ENCODE data around the gene LHPP. TPM values are rescaled to one million over a fixed set of nuclear protein-coding genes. Genes with fewer than 3 reads are reported as not detected.

LHPP gene, protein sequence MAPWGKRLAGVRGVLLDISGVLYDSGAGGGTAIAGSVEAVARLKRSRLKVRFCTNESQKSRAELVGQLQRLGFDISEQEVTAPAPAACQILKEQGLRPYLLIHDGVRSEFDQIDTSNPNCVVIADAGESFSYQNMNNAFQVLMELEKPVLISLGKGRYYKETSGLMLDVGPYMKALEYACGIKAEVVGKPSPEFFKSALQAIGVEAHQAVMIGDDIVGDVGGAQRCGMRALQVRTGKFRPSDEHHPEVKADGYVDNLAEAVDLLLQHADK
- 14.5 and 17.5 TPM in 2 replicates for total RNA-seq (2013; cell fraction: nucleolus; rRNA removed)
- 5.9 and 6.9 TPM in 2 replicates for total RNA-seq (2014; rRNA removed)
- total RNA-seq (2014; rRNA removed; fragmentation: Illumina TruSeq; extraction: Trizol), result 5.3 and 5.6 TPM in 2 replicates
- total RNA-seq (2021), result 6.5 and 7.6 TPM in 2 replicates
- polyA plus RNA-seq (2011; ENCODE audit: low read depth), result 6.5 TPM
- polyA plus RNA-seq (2011; rRNA removed), result 8.3 and 9.7 TPM in 2 replicates
- 11.5 and 13.4 TPM in 2 replicates for polyA plus RNA-seq (2011; cell fraction: cytosol; rRNA removed)
- polyA plus RNA-seq (2011; cell fraction: nucleus; rRNA removed), result 6.0 and 8.4 TPM in 2 replicates
- polyA plus RNA-seq (2012), result 8.0 and 8.1 TPM in 2 replicates
- polyA plus RNA-seq (2014; fragmentation: Illumina TruSeq; extraction: Trizol), result 2.7 and 3.6 TPM in 2 replicates
- polyA plus RNA-seq (2014; fragmentation: Nextera tagmentation; extraction: Ambion mirVana), result 1 to 10 TPM in 1 of 2 experiments, under 1 TPM in 1; 0.79 to 2.1 TPM
- 9.8 and 10.7 TPM in 2 replicates for polyA plus RNA-seq (2014; rRNA removed)
- polyA plus RNA-seq (2016; fragmentation: Nextera tagmentation; extraction: Ambion mirVana), result 1 to 10 TPM; 7.7 to 9.3 TPM
- 4.5 and 8.5 TPM in 2 replicates for polyA minus RNA-seq (2011; rRNA and poly(A)+ RNA removed)
- 1.1 and 1.5 TPM in 2 replicates for polyA minus RNA-seq (2011; cell fraction: cytosol; rRNA and poly(A)+ RNA removed)
- 2.4 and 3.1 TPM in 2 replicates for polyA minus RNA-seq (2011; cell fraction: nucleus; rRNA and poly(A)+ RNA removed)
- percentile 44 among the genes with signal in this experiment for Bru-seq, nascent RNA
- BruChase-seq, experiment 1, labeled RNA remaining after a 6-hour chase, result percentile 45 among the genes with signal in this experiment
- percentile 40 among the genes with signal in this experiment for BruChase-seq, experiment 2, labeled RNA remaining after a 2-hour chase
- long read RNA-seq, experiment 1, partial matches to known transcripts, result 0 of 6 reads
- long read RNA-seq, experiment 1, other reads (novel, unspliced or antisense), result 0 of 6 reads
- long read RNA-seq, experiment 2, transcript LHPP-203 (6 exons, 840 nt), result major isoform, 7 of 9 reads
- long read RNA-seq, experiment 2, partial matches to known transcripts, result 1 of 9 reads
- long read RNA-seq, experiment 2, other reads (novel, unspliced or antisense), result 1 of 9 reads

DNA sequence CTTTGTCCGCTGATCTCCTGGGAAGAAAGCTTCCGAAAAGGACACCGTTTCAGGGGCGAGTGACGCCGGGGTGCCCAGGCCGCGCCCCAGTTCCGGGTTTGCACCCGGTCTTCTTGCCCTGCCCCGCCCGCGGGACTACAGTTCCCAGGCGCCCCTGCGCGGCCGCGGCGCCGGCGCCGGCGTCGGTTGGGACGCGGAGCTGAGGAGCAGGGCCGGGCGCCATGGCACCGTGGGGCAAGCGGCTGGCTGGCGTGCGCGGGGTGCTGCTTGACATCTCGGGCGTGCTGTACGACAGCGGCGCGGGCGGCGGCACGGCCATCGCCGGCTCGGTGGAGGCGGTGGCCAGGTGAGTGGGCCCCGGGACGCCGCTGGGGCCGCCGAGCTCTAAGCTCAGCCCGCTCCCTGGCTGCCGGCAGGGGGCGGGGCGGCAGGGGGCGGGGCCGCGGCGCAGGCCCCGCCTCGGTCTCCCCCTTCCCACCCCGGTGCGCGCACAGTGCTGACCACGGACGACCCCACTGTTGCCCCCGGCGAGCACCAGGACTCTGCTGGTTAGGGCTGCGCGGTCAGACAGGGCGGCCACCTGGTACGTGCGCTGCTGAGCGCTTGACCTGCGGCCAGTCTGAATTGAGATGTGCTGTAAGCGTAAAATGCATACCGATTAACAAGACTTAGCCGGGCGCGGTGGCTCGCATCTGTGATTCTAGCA is at the start of gene LHPP:
Gene LHPP (plus strand): TSS at position 182 of the 706 bp plus-strand sequence. CDS start 40 bp downstream, at position 222.
- H2AFZ ChIP-seq (ENCODE audit: control insufficient read depth, low read depth, low read length), result peak within 1 kb of the TSS; percentile 98
- ChIA-PET RAD21 (ENCODE audit: unreplicated experiment) (interaction anchor here (1.0 kb wide), 2 partner anchors 71 to 627 kb away, joined by 3 read pairs; no protein-coding TSS in a partner anchor), POLR2A (interaction anchor here (1.0 kb wide), 1 partner anchor 12 kb away, joined by 3 read pairs; no protein-coding TSS in a partner anchor), SMC1A (ENCODE audit: uncharacterized antibody, unreplicated experiment) (no interaction called here), CTCF (interaction anchor here (0.8 to 1.3 kb wide), 5 partner anchors 11 to 280 kb away, joined by 3 to 4 read pairs (median 3); no protein-coding TSS in a partner anchor)
- BruUV-seq (replicated peaks), result no TSS peak
- peaks cover 18% of the 10 kb centered on the region for H3K4me1 ChIP-seq (ENCODE audit: control insufficient read depth, insufficient read depth, low read length)
- H3K4me2 ChIP-seq (ENCODE audit: control insufficient read depth, insufficient read depth), result peak within 1 kb of the TSS; percentile 90
- no peaks in the 10 kb centered on the region for H3K9me3 ChIP-seq (replicated peaks; ENCODE audit: control insufficient read depth, insufficient read depth, low read length)
- in situ Hi-C loops (cut with MboI), result no loop called here
- no peaks in the 10 kb centered on the region for H3K36me3 ChIP-seq (ENCODE audit: control insufficient read depth in 2 of 2, insufficient read depth in 2 of 2, low read length in 1 of 2)
- intact Hi-C loops (cut with micrococcal nuclease; ENCODE audit: unreplicated experiment), result no loop called here
- H3K79me2 ChIP-seq (ENCODE audit: control insufficient read depth, insufficient read depth, low read length), result no peaks in the 10 kb centered on the region
- no peaks in the 10 kb centered on the region for H3K27me3 ChIP-seq (replicated peaks in 1 of 2; ENCODE audit: control insufficient read depth in 2 of 2, insufficient read depth in 2 of 2, low read length in 1 of 2)
- peak within 1 kb of the TSS; percentile 40; the same call in 1 of the 2 replicates for H3K9ac ChIP-seq (ENCODE audit: control insufficient read depth, insufficient read depth, low read length)
- peak within 1 kb of the TSS; percentile 86 for H3K4me3 ChIP-seq
- peak within 1 kb of the TSS; percentile 33 for H3K27ac ChIP-seq (ENCODE audit: control insufficient read depth, insufficient read depth)
- peak; percentile 32 for DNase-seq (ENCODE audit: low read depth, low spot score)
- ATAC-seq, result peak; percentile 98
- FAIRE-seq, result no peak
- no peaks in the 10 kb centered on the region for H4K20me1 ChIP-seq (ENCODE audit: control insufficient read depth, insufficient read depth)
- 4% methylated on average over 67 of the region's 81 CpGs for WGBS (ENCODE audit: insufficient coverage, insufficient replicate concordance, low lambda C conversion rate, missing lambda C conversion rate)
- TF ChIP-seq DPF2 (IDR thresholded peaks at IDR 0.05) (peak; percentile 56; the same call in 1 of the 2 replicates), KLF5 (IDR thresholded peaks at IDR 0.05; ENCODE audit: partially characterized antibody) (peak; percentile 64), TCF12 (IDR thresholded peaks at IDR 0.05; ENCODE audit: low read depth, low read length) (0 out of 2 replicates have a peak, but pooled peaks have one; percentile 23), RELA (IDR thresholded peaks at IDR 0.05; ENCODE audit: borderline replicate concordance, partially characterized antibody) (peak; percentile 32), BCL11A (IDR thresholded peaks at IDR 0.05; ENCODE audit: low read depth, low read length) (no peak), PAX8 (IDR thresholded peaks at IDR 0.05) (no peak), CEBPB (IDR thresholded peaks at IDR 0.05; ENCODE audit: borderline replicate concordance in 1 of 2, low read depth in 2 of 2, low read length in 2 of 2) (no peak)
- TF ChIP-seq, protein P1, sequence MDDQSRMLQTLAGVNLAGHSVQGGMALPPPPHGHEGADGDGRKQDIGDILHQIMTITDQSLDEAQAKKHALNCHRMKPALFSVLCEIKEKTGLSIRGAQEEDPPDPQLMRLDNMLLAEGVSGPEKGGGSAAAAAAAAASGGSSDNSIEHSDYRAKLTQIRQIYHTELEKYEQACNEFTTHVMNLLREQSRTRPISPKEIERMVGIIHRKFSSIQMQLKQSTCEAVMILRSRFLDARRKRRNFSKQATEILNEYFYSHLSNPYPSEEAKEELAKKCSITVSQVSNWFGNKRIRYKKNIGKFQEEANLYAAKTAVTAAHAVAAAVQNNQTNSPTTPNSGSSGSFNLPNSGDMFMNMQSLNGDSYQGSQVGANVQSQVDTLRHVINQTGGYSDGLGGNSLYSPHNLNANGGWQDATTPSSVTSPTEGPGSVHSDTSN (IDR thresholded peaks at IDR 0.05; ENCODE audit: insufficient replicate concordance, low read depth, low read length), result no peak
- TF ChIP-seq, protein P2, sequence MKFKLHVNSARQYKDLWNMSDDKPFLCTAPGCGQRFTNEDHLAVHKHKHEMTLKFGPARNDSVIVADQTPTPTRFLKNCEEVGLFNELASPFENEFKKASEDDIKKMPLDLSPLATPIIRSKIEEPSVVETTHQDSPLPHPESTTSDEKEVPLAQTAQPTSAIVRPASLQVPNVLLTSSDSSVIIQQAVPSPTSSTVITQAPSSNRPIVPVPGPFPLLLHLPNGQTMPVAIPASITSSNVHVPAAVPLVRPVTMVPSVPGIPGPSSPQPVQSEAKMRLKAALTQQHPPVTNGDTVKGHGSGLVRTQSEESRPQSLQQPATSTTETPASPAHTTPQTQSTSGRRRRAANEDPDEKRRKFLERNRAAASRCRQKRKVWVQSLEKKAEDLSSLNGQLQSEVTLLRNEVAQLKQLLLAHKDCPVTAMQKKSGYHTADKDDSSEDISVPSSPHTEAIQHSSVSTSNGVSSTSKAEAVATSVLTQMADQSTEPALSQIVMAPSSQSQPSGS (IDR thresholded peaks at IDR 0.05; ENCODE audit: low read length), result no peak
- TF ChIP-seq, protein P3, sequence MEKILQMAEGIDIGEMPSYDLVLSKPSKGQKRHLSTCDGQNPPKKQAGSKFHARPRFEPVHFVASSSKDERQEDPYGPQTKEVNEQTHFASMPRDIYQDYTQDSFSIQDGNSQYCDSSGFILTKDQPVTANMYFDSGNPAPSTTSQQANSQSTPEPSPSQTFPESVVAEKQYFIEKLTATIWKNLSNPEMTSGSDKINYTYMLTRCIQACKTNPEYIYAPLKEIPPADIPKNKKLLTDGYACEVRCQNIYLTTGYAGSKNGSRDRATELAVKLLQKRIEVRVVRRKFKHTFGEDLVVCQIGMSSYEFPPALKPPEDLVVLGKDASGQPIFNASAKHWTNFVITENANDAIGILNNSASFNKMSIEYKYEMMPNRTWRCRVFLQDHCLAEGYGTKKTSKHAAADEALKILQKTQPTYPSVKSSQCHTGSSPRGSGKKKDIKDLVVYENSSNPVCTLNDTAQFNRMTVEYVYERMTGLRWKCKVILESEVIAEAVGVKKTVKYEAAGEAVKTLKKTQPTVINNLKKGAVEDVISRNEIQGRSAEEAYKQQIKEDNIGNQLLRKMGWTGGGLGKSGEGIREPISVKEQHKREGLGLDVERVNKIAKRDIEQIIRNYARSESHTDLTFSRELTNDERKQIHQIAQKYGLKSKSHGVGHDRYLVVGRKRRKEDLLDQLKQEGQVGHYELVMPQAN (conservative IDR thresholded peaks at IDR 0.05), result peak; percentile 94
